Hair follicle dermal papilla cell (primary cell): Measurements from ENCODE around the gene MIS18A. TPM values are rescaled to one million over a fixed set of nuclear protein-coding genes. Genes with fewer than 3 reads are reported as not detected.

Experiments used
- total RNA-seq: library from RNA; depleted of rRNA; stranded (reverse); fragments of >200 nt; gene quantifications from 2 replicates; pipeline ENCODE4 v1.2.3, GENCODE V29; 2012

Gene MIS18A, protein sequence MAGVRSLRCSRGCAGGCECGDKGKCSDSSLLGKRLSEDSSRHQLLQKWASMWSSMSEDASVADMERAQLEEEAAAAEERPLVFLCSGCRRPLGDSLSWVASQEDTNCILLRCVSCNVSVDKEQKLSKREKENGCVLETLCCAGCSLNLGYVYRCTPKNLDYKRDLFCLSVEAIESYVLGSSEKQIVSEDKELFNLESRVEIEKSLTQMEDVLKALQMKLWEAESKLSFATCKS
- total RNA-seq: 2.3 and 2.4 TPM in 2 replicates

DNA sequence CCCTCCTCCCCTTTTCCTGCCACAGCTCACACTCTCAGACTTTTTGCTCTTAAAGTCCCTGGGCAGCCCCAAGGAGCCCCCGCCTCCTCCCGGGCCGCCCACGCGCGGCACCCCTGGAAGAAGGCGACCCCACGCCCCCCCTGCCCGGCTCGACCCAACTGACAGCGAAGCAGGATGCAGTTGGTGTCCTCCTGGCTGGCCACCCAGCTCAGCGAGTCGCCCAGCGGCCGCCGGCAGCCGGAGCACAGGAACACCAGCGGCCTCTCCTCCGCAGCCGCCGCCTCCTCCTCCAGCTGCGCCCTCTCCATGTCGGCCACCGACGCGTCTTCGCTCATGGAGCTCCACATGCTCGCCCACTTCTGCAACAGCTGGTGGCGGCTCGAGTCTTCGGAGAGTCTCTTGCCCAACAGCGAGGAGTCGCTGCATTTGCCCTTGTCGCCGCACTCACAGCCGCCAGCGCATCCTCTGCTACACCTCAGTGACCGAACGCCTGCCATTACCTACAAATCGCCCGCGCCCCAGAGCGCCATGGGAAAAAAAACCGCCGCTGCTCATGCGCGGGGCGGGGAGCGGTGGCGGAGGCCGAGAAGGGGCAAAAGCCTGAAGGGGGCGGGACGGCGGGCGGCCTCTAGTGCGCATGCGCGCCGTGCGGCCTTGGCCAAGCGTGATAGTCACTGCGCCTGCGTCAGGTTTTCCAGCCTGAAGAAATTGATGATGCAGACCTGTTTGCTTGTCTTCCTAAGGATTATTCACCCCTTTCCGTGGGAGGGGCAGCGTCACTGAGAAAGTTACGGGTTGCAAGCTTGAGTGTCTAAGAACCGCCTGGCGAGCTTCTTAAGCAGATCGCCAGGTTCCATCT is at the start of gene MIS18A:
Gene MIS18A (minus strand): TSS at position 532 of the 859 bp plus-strand sequence. CDS start 35 bp downstream, at position 497.

GRCh38 chr21:32298658-32299081 is 19.8 kb upstream of the MIS18A start, which contains the start of gene MRAP:
MRAP (plus strand) TSS chr21:32298855; CDS start chr21:32298972, 117 bp downstream.

Other genes with a start within 250 kb of the MIS18A start
- not detected in 2 replicates for gene MRAP, start 19.8 kb upstream of the MIS18A start, total RNA-seq
- gene URB1, start 114.0 kb upstream of the MIS18A start, total RNA-seq: 23.1 and 28.4 TPM in 2 replicates
- gene EVA1C, start 133.7 kb upstream of the MIS18A start, total RNA-seq: 4.4 and 4.9 TPM in 2 replicates